Frontal cortex (tissue), 4 donors: ENCODE results near the gene PPM1M. TPM values are rescaled to one million over a fixed set of nuclear protein-coding genes. Genes with fewer than 3 reads are reported as not detected.

Experiments used
- DNase-seq, 2 donors: peaks; one replicate each; pipeline ENCODE4 v3.0.0; 2012; ENCODE audit warnings: low spot score in 2 of 2
- FAIRE-seq: peaks from 2 replicates; lab custom pipeline; 2012; peaks lifted over from hg19 to GRCh38; lab: Jason Lieb, UNC
- total RNA-seq: library from RNA; depleted of rRNA; stranded (reverse); fragments of >200 nt; gene quantifications from one replicate; pipeline ENCODE4 v1.2.3, GENCODE V29; 2014
- donor health status: control.
- donor health status: control.
- donor health status: control.

The PPM1M gene
- total RNA-seq, 1 donor from 2014 or later: 6.9 TPM

DNA sequence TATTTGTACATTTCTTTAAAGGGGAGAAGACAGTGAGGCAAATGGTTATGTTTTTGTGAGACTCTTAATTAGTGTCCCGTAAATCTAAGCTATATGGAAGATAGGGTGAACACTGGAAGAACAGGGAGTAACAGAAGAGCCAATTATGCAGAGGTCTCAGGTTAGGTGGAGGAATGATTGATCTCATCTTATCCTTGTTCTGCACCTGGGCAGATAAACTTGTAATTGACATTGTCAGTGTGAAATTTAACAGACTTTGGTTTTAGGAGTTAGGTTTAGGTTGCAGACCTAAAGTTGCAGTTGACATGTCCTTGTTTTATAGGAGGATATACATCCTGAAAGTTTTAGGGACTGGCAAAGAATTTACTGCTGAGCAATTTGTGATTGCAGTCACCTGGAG, 3.5 kb upstream of the PPM1M start:
- FAIRE-seq (no peak), DNase-seq (no peak)

DNA sequence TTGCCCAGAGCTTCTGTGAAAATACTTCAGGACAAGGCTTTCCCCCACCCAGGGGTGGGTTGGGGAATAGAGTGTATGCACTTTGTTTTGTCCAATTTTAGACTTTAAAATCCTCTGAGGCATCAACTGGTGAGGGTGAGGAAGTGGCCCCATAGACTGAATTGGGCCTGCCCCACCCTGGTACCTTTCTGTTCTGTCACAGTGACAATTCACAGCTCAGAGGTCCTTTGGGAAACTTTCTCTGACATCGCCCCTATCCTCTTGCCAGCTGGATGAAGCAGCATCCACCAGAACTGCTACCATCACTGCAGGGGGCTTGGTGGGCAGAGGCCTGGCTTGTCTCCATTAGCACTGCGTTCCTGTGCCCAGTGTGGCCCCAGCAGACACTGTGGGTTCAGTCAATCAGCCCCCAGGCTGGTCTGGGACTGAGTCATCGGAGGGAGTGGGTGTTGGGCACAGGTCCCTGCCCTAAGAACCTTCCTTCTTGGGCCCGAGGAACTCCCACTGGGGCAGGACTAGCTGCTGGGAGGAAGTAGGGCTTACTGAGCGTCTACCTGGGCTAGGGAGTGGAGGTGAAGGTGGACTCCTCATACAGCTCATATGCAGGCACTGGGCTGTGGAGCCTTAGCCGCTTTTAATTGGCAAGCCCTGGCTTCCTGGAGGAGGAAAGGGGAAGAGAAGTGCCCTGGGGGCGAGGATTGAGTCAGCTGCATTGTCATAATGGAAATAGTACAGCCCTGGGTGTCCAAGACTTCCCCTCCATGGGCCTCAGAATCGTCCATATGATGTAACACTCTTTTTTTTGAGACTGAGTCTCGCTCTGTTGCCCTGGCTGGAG, 1.5 kb upstream of the PPM1M start:
- FAIRE-seq (no peak), DNase-seq (peak in 1 of 2 donors; percentile 35)

DNA sequence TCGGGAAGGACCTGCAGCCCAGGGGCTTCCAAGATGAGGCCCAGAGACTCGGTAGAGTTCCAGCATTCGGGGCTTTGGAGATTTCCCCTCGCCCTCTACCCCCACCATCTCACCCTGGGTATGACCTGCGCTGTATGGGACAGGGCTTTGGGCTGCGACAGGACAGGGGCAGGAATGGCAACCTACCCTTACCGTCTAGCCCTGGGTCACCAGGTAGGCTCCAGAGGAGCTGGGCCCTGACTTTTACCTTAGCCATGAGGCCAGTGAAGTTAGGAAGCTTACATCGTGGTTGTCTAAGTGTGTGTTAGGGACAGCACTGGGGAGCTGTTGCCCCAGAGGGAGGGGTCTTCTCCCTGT, 683 bp downstream of the PPM1M start:
- no peak for FAIRE-seq
- DNase-seq: no peak

DNA sequence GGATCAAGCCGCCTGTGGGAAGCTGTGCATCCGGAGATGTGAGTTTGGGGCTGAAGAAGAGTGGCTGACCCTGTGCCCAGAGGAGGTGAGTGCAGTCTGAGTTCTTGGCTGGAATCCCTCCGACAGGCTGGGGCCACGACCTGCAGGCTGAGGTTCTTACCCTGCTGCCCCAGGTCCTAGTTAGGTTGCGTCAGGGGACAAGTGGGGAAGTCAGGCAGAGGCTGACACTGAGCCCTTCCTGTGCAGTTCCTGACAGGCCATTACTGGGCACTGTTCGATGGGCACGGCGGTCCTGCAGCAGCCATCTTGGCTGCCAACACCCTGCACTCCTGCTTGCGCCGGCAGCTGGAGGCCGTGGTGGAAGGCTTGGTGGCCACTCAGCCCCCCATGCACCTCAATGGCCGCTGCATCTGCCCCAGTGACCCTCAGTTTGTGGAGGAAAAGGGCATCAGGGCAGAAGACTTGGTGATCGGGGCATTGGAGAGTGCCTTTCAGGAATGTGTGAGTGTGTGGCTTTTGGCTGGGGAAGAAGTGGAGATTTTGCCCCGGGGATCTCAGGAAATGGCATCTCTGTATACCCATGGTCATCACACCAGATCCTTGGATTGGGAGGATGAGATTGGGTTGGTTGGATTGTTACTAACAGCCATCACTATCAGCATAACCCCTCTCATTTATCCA, 1.3 kb downstream of the PPM1M start:
- peak in 1 of 2 donors; percentile 28 for DNase-seq
- no peak for FAIRE-seq

DNA sequence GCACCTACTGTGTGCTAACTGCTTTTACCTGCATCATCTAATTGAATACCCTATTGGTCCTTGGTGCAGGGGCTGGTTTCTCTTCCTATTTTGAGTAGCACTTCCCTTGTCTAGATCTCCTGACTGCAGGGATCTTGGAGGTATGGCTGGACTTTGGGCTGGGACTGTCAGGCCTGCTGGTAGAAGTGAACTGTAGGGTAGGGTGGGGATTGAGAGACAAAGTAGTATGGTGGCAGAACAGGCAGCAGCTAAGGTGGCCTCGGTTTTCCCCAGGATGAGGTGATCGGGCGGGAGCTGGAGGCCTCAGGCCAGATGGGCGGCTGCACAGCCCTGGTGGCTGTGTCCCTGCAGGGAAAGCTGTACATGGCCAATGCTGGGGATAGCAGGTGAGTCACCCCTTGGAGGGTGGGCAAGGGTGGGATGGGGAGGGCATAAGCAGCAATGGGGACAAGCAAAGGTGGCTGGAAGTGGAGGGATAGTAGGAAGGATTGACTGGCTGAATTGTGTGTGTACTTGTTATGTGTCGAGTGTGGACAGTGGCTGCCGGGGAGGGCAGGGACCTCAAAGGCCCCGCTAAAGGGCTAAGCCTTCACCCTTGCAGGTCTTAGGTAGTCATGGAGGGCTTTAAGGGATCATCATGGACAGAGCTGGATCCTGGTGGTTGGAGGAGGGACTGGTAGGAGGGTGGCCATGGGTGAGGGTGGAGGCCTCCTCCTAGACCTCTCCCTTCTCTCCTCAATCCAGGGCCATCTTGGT, 2.0 kb downstream of the PPM1M start:
- FAIRE-seq (no peak), DNase-seq (peak in 1 of 2 donors; percentile 14)

DNA sequence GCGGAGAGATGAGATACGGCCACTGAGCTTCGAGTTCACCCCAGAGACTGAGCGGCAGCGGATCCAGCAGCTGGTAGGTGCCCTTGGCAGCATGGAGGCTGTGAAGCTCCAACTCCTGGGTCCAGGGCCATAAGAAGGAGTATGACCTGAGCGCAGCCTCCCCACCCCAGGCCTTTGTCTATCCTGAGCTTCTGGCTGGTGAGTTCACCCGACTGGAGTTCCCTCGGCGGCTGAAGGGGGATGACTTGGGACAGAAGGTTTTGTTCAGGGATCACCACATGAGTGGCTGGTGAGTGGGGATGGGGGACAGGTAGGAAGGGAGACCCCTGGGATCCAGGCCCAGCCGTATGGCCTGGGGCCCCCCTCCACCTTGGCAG, 2.6 kb downstream of the PPM1M start:
- FAIRE-seq: no peak
- peak in 1 of 2 donors; percentile 9 for DNase-seq

DNA sequence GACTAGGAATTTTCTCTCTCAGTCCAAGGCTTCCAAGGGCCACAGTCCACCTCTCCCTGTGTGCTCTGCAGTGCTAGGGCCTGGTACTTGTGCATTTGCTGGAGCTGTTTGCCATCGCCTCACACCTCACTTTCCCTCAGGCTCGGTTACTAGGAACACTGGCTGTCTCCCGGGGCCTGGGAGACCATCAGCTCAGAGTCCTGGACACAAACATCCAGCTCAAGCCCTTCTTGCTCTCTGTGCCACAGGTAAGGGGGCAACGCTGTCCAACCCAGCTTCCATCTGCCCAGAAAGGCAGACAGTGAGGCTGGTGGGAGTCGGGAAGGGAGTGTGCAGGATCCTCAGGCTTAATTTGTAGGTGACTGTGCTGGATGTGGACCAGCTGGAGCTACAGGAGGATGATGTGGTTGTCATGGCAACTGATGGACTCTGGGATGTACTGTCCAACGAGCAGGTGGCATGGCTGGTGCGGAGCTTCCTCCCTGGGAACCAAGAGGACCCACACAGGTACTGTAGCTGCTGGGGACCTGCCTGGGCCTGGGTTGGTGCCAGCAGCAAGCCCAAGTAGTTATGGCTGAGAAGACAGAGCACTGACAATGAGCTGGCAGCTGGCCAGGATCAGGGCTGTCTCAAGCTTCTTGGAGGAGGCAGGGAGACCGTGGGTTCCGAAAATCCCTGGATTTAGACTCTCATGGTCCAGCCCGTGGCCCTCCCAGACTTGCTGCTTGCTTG, 3.4 kb downstream of the PPM1M start:
- DNase-seq (peak in 1 of 2 donors; percentile 53), FAIRE-seq (no peak)

DNA sequence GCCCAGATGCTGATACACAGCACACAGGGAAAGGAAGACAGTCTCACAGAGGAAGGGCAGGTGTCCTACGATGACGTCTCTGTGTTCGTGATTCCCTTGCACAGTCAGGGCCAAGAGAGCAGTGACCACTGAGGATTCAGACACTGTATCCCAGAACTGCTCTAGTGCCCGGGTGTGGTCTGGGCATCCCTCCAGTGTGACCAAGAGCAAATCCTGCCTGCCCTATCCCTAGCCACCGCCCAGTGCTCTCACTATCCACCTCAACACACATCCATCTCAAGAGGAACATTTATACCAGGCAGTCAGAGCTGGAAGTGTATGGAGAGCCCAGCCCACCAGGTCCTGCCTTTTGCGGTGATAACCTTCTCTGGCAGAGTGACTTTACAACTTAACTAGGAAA, 4.1 kb downstream of the PPM1M start:
- no peak for DNase-seq
- FAIRE-seq: no peak

DNA sequence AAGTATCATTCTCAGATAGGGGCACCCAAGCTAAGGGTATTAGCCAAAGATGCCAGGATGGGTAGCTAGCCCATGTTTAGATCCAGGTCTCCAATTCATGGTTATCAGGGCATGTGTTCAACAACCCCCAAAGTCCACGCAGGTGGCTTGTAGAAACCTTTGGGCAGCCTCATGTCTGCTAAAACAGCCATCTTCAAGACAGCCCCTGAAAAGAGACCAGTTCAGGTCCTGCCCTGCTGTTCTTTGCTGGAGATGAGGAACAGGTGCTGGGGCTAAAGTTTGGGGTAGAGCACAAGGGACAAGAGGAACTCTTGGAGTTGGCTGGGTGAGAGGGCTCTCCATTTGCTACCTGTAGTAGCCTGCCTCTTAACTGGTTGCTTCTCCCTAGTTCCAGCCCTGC, 4.6 kb downstream of the PPM1M start:
- no peak for FAIRE-seq

DNA sequence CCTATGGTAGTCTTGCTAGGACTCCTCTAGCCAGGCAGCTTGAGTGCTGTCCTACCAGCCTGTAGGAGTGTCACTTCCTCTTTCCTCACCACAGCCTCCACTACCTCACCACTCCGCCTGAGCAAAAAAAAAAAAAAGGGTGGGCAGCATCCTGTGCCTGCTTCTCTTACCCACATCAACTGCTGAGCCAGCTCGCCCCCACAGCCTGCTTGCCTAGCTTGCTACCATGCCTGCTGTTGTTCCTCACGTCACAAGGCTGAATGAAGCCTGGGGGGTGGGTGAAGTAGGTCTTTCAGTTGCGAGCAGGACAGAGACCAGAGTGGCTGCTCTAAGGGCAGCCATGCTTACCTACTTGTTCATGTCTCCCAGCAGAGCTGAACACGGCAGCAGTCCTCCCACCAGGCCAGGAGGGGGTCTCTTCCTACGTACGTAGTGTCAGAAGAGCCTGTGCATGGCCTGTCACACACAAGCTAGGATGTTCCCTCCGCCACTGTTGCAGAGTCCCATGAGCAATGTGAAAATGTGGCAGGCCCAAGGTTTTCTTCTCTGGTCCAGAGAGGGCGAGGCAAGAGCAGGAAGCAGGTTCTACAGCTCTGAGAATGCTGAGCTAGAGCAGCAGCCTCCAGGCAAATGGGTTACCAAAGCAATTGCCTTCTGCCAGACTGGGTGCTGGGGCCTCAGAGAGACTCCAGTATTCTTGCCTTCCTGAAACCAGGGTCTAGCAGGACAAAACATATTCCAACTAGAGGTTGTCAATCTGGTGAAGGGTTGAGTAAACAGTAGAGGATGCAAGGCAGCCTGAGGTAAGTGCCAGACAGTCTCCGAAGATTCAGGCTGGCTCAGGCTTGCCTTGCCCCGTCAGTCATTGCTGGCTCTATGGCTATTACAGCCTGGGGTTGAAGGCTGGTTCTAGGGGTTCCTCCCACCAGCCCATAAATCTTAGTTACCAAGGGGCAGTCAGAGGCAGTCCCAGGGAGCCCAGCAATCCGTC, 8.1 kb downstream of the PPM1M start:
- DNase-seq: peak in 1 of 2 donors; percentile 63
- no peak for FAIRE-seq

More for the DNA sequence above, 4.6 kb downstream of the PPM1M start:
- DNase-seq: no peak

DNA sequence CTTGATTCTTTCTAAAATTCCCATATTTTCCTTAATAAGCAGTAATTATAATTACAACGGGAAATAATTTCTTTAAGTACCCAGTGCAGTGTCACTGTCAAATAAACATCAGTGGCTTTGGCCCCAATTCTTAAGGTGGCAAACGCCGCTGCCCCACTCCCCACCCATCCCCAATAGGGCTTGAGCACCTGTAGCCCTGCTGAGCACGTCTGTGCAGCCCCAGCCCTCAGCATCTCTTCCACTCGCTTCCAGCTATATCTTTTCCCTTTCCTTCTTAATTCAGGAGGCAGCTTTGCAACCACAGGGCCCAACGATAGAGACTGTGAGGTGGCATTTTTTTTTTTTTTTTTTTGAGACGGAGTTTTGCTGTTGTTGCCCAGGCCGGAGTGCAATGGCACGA, 9.0 kb downstream of the PPM1M start:
- FAIRE-seq: no peak
- DNase-seq: no peak

DNA sequence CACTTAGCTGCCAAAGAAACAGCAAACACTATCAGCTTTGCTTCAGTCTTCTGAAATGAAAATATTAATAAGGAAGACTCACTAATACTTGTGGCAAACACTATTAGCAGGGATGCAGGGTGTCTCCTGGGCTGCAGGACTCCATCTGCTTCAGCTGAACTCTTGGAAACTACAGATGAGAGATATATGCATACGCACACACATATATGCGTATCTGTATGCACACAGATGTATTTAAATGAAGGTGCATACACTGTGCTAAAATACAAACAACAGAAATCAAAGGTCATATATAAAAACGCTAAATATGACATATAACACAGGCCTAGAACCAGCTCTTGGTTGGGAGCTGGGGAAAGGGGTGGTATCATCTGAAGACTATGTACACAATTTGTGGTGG, 10.6 kb downstream of the PPM1M start:
- FAIRE-seq: no peak
- DNase-seq: no peak

DNA sequence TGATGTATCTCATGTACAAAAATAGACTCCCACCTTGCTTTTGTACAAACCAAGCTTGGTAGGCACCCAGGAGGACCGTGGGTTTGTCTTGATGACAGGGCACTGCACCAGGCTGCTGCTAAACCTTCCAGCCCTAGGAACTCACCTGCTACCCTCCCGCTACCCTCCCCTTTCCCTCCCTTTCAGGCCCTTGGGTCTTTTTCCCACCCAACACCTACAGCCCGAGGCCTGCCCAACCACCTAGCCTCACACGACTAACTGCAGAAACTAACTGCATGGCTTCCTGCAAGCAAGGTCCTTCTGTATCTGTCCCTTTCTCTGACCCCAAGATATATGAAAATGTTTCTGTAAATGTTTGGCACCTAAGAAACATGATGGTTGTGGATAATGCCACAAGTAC, 11.1 kb downstream of the PPM1M start:
- no peak for DNase-seq
- FAIRE-seq: no peak

DNA sequence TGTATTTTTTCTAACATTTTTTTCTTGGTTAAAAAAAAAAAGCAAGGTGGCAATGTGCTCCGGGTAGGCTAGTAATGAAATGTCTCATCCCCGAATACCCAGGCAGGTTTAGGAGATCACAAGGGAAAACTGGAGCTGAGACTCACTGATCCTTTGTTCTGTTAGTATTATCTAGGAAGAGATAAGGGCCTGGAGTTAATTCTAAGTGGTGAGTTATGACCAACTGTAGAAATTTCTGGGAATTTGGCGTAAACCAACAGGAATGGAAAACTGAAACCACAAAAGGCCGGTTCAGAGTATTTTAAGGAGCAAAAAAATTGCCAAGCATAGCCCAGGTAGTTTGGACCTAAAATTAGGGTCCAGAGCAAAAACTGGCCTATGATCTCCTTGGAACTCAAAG, 12.4 kb downstream of the PPM1M start:
- no peak for DNase-seq
- FAIRE-seq: no peak

DNA sequence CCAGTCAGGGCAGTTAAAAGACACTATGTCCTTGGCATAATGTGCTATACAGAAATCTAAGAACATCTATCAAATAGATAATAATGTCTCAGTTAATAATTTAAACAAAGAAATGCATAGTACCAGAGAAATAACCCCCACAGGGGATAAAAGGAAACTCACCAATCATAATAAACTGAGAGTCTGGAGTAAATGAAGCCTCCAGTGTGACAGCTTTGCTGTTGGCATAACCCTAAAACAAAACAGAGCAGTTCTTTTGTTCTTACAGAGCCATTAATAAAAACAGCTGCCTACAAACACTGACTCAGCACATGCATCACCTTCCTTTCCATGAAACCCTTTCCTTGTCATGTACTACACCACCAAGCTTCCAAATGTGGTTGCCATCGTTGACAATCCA, 13.5 kb downstream of the PPM1M start:
- no peak for FAIRE-seq
- no peak for DNase-seq

DNA sequence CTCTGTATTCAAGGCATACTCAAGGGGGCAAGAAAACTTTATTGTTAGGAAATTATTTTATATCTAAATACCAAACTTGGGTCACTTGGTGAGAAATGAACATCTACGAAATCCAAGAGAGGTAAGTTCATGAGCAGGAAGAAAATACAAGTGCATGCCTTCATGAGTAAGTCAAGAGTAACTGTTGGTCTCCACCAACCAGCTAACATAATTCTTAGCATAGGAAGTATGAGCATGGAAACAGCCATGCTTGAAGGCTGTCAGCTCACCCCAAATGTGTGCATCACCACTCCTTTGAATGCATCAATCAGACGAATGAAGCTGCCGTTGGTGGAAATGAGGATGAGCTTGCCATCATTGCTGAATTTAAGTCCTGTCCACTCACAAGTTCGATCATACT, 13.9 kb downstream of the PPM1M start:
- DNase-seq (no peak), FAIRE-seq (no peak)

DNA sequence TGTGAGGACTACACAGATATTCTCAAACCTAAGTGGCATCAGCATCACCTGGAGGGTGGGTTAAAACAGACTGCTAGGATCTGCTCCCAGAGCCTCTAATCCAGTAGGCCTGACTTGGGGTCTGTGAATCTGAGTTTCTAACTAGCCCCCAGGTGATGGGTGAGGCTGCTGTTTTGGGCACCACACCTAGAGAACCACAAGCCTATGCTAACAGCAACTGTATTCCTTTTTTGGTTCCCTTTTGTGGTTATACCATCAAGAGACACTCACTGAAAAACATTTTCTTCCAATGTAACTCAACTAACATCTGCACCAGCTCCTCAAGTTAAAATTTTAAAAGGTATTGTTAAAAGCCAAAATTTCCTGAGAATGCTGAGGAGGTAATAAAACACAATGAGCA, 16.9 kb downstream of the PPM1M start:
- no peak for DNase-seq
- FAIRE-seq: no peak

DNA sequence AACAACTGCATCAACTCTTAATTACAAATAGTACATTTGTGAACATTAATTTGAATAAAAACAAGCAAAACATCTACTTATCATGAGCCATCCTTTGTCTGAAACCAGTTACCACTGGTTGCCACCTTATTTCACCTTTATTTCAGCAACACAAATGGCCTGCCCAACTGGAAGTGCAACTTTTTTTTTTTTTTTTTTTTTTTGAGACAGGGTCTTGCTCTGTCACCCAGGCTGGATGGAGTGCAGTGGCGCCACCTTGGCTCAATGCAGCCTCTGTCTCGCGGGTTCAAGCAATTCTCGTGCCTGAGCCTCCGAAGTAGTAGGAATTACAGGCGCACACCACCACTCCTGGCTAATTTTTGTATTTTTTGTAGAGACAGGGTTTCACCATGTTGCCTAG, 19.8 kb downstream of the PPM1M start:
- no peak for FAIRE-seq
- DNase-seq: no peak

DNA sequence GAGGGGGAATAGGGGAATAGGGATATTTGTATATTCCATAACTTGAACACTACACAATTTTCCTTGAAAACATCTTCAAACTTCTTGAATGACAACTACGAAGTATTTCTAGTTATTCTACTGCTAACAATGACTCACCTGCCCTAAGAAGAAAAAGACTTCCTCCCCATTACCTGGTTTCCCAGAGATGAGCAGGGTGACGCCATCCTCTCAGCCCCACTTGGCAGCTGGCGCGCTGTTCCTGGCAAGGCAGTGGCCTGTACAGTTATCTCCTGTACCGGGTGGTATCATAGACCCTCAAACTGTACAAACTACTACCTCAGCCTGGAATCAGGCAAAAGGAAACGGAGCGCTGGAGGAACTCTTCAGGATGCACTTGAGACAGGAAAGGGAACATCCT, 22.5 kb downstream of the PPM1M start:
- FAIRE-seq (no peak), DNase-seq (no peak)
